HepG2 (cell line): ENCODE measurements around the gene HOXD1. TPM values are rescaled to one million over a fixed set of nuclear protein-coding genes. Genes with fewer than 3 reads are reported as not detected.

ENCODE experiments used
- ATAC-seq: fragments of 200-7000 bp; cut with Tn5 transposase; 3 replicates; pipeline ENCODE4 v1.9.1; 2020; ENCODE audit warnings: mild to moderate bottlenecking, moderate library complexity
- BruUV-seq: library from RNA; stranded (reverse); fragments of 400-500 nt; replicated peaks from 2 replicates; lab custom pipeline; 2021; lab: Mats Ljungman, UMichigan
- CTCF ChIA-PET: fragments of 300-600 bp; formaldehyde crosslinking; extraction: SDS; loops from one replicate; lab custom pipeline; 2021; ENCODE audit warnings: low total read pairs, inconsistent platforms, low intra/inter-chr PET ratio; lab: Yijun Ruan, JAX
- POLR2A ChIA-PET: fragments of 350-600 bp; sonication (Branson Sonifier 250); formaldehyde crosslinking; loops from one replicate; lab custom pipeline; 2020; ENCODE audit warnings: antibody characterized with exemption, inconsistent platforms; lab: Yijun Ruan, JAX
- DNase-seq: peaks from one replicate; pipeline ENCODE4 v3.0.0-alpha.2; 2015; ENCODE audit warnings: low spot score
- FAIRE-seq: peaks from 3 replicates; lab custom pipeline; 2011; peaks lifted over from hg19 to GRCh38; lab: Jason Lieb, UNC
- H2AFZ ChIP-seq: one replicate; pipeline ENCODE4 v1.6.1; 2011; ENCODE audit warnings: low read length, inconsistent platforms
- H3K27ac ChIP-seq: fragments of 300-600 bp; 3 replicates; pipeline ENCODE4 v1.8.0; 2011; ENCODE audit warnings: mixed run types, mild to moderate bottlenecking, mixed read lengths, low read length, inconsistent platforms; ENCODE audit not compliant: insufficient read depth; ENCODE audit errors: extremely low read length
- H3K27me3 ChIP-seq, 2 experiments: fragments of 200-600 bp in 1 of 2; 2 replicates in 1 of 2; 3 replicates in 1 of 2; pipeline versions ENCODE4 v1.6.0 to v1.8.0; 2011; ENCODE audit warnings: low read length in 2 of 2, mild to moderate bottlenecking in 2 of 2, moderate library complexity in 2 of 2, inconsistent platforms in 1 of 2; ENCODE audit not compliant: insufficient read depth in 2 of 2, control insufficient read depth in 1 of 2
- H3K36me3 ChIP-seq, 2 experiments: fragments of 200-600 bp in 1 of 2; replicated peaks in 1 of 2; 2 replicates in 1 of 2; 3 replicates in 1 of 2; pipeline versions ENCODE4 v1.5.1 to v1.8.0; 2011; ENCODE audit warnings: low read length in 2 of 2, inconsistent platforms in 1 of 2; ENCODE audit not compliant: insufficient read depth in 2 of 2, control insufficient read depth in 1 of 2
- H3K4me1 ChIP-seq: 2 replicates; pipeline ENCODE4 v1.5.1; 2012; ENCODE audit warnings: low read length, inconsistent platforms; ENCODE audit not compliant: insufficient read depth
- H3K4me2 ChIP-seq: 2 replicates; pipeline ENCODE4 v1.6.0; 2011; ENCODE audit warnings: low read depth, low read length, inconsistent platforms
- H3K4me3 ChIP-seq, 3 experiments: fragments of 200-600 bp in 1 of 3; sonication (generic), shearing (Covaris generic) in 1 of 3; replicated peaks in 1 of 3; 2 replicates each; pipeline ENCODE4 v1.5.1; 2011 to 2016; ENCODE audit warnings: low read length in 3 of 3, inconsistent platforms in 2 of 3, low read depth in 2 of 3, mild to moderate bottlenecking in 2 of 3, control low read depth in 1 of 3, mixed read lengths in 1 of 3; ENCODE audit not compliant: insufficient read depth in 1 of 3
- H3K79me2 ChIP-seq: one replicate; pipeline ENCODE4 v1.6.1; 2011; ENCODE audit warnings: low read length, inconsistent platforms; ENCODE audit not compliant: insufficient read depth
- H3K9ac ChIP-seq: 2 replicates; pipeline ENCODE4 v1.6.0; 2011; ENCODE audit warnings: mild to moderate bottlenecking, low read depth, low read length, inconsistent platforms; ENCODE audit not compliant: insufficient read depth
- H3K9me3 ChIP-seq: 2 replicates; pipeline ENCODE4 v1.5.1; 2012; ENCODE audit warnings: mild to moderate bottlenecking, low read length
- H4K20me1 ChIP-seq: 2 replicates; pipeline ENCODE4 v1.6.0; 2011; ENCODE audit warnings: inconsistent platforms, mild to moderate bottlenecking, low read length, moderate library complexity; ENCODE audit not compliant: insufficient read depth
- BRCA1 ChIP-seq: sonication (generic); formaldehyde crosslinking; IDR thresholded peaks from 2 replicates; pipeline ENCODE4 v1.4.0; 2020; ENCODE audit warnings: missing genetic modification reagents
- CAMTA2 ChIP-seq: sonication (generic); formaldehyde crosslinking; IDR thresholded peaks from 2 replicates; pipeline ENCODE4 v1.4.0; 2020; ENCODE audit warnings: mild to moderate bottlenecking, missing genetic modification reagents, borderline replicate concordance
- EEA1 ChIP-seq: sonication (generic); formaldehyde crosslinking; IDR thresholded peaks from 2 replicates; pipeline ENCODE4 v1.5.1; 2020; ENCODE audit warnings: mild to moderate bottlenecking, missing genetic modification reagents, borderline replicate concordance
- KLF15 ChIP-seq: sonication (generic); formaldehyde crosslinking; IDR thresholded peaks from 2 replicates; pipeline ENCODE4 v1.8.1; 2023; ENCODE audit warnings: borderline replicate concordance, mild to moderate bottlenecking, inconsistent platforms, missing genetic modification reagents, mixed read lengths
- NRL ChIP-seq: sonication (generic); formaldehyde crosslinking; IDR thresholded peaks from 2 replicates; pipeline ENCODE4 v1.5.0; 2020; ENCODE audit warnings: missing genetic modification reagents, mild to moderate bottlenecking, moderate library complexity, borderline replicate concordance
- RARA ChIP-seq: IDR thresholded peaks from 2 replicates; pipeline ENCODE4 v1.6.1; 2016; ENCODE audit warnings: missing genetic modification reagents, missing compliant biosample characterization
- SAFB2 ChIP-seq: sonication (generic); formaldehyde crosslinking; IDR thresholded peaks from 2 replicates; pipeline ENCODE4 v1.5.1; 2020; ENCODE audit warnings: missing genetic modification reagents, low read depth, mild to moderate bottlenecking, borderline replicate concordance
- SALL1 ChIP-seq: sonication (generic); formaldehyde crosslinking; IDR thresholded peaks from 2 replicates; pipeline ENCODE4 v1.8.0; 2022; ENCODE audit warnings: mild to moderate bottlenecking, missing genetic modification reagents
- SPEN ChIP-seq: sonication (generic); formaldehyde crosslinking; IDR thresholded peaks from 2 replicates; pipeline ENCODE4 v1.5.1; 2020; ENCODE audit warnings: low read depth, mild to moderate bottlenecking, missing genetic modification reagents
- TP53 ChIP-seq: sonication (generic); formaldehyde crosslinking; conservative IDR thresholded peaks from 2 replicates; pipeline ENCODE4 v1.4.0; 2020; ENCODE audit warnings: missing genetic modification reagents
- ZNF367 ChIP-seq: sonication (generic); formaldehyde crosslinking; IDR thresholded peaks from 2 replicates; pipeline ENCODE4 v1.4.0; 2020; ENCODE audit warnings: missing genetic modification reagents, borderline replicate concordance
- ZNF558 ChIP-seq: sonication (generic); formaldehyde crosslinking; IDR thresholded peaks from 2 replicates; pipeline ENCODE4 v1.9.0; 2022; ENCODE audit warnings: mild to moderate bottlenecking, missing genetic modification reagents, borderline replicate concordance
- ZNF567 ChIP-seq: sonication (generic); formaldehyde crosslinking; IDR thresholded peaks from 2 replicates; pipeline ENCODE4 v1.8.1; 2023; ENCODE audit warnings: mild to moderate bottlenecking, missing genetic modification reagents, borderline replicate concordance
- ZNF572 ChIP-seq: sonication (generic); formaldehyde crosslinking; IDR thresholded peaks from 2 replicates; pipeline ENCODE4 v1.5.1; 2020; ENCODE audit warnings: mild to moderate bottlenecking, missing genetic modification reagents
- WGBS: methylation state at CpG from one replicate; pipeline ENCODE4 v1.1.6; 2017; ENCODE audit warnings: low lambda C conversion rate; 5-methylcytosine and 5-hydroxymethylcytosine counted together
- in situ Hi-C: cut with HindIII; loops from 2 replicates; pipeline ENCODE4 v1.10.0; 2017; ENCODE audit warnings: low pct_unique_long_range_greater_than_20kb; ENCODE audit not compliant: extremely low pct_ligation_motif_present
- intact Hi-C: fragments of 100-400 bp; cut with micrococcal nuclease; formaldehyde crosslinking; loops from one replicate; pipeline ENCODE4 v1.10.0; 2022; ENCODE audit not compliant: unreplicated experiment
- polyA plus RNA-seq, 8 experiments: library from polyadenylated mRNA; depleted of rRNA in 3 of 8; stranded (reverse) in 7 of 8; unstranded in 1 of 8; fragments of >200 nt; fragmentation: Illumina TruSeq in 4 of 8; extraction: Trizol in 4 of 8; gene quantifications; 2 replicates each; pipeline versions ENCODE4 v1.2.1 to v1.2.3, GENCODE V29; 2011 to 2016; ENCODE audit warnings: low read depth in 4 of 8, missing spikeins in 1 of 8, mixed read lengths in 1 of 8; ENCODE audit not compliant: insufficient read depth in 1 of 8
- total RNA-seq, 5 experiments: library from RNA; depleted of rRNA; stranded (reverse); fragments of >200 nt; fragmentation: Illumina TruSeq; extraction: Trizol; gene quantifications; 2 replicates each; pipeline ENCODE4 v1.2.3, GENCODE V29; 2016; ENCODE audit warnings: low read depth in 1 of 5
- TF ChIP-seq, protein P1 (sequence below): IDR thresholded peaks from 2 replicates; pipeline ENCODE4 v1.6.1; 2016; ENCODE audit warnings: low read depth, control low read depth
- TF ChIP-seq, protein P2 (sequence below): sonication (generic); formaldehyde crosslinking; IDR thresholded peaks from 2 replicates; pipeline ENCODE4 v1.5.1; 2020; ENCODE audit warnings: mild to moderate bottlenecking, missing genetic modification reagents, moderate library complexity

The HOXD1 gene
- total and polyA plus RNA-seq, 2 of the 13 experiments (the other 11 are each of a cell fraction or from before 2014, with no cell fraction given) = 10.0 to 22.3 TPM

DNA sequence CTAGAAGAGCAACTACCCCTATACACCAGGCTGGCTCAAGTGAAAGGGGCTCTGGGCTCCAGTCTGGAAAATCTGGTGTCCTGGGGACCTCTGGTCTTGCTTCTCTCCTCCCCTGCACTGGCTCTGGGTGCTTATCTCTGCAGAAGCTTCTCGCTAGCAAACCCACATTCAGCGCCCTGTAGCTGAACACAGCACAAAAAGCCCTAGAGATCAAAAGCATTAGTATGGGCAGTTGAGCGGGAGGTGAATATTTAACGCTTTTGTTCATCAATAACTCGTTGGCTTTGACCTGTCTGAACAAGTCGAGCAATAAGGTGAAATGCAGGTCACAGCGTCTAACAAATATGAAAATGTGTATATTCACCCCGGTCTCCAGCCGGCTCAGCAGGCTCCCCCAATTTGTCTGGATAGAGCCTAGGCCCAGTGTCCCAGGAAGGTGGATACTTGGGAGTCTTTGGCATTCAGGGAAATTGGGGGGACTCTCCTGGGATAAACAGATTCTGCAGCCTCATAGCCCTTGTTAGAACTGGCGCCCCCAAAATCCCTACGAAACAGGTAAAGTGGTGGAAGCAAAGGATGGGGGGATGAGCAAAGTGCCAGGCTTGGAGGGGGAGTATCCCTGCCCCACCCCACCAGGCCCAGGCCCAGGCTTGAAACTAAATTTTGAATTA, 39.6 kb upstream of the HOXD1 start (continued):
- TF ChIP-seq, protein P1, sequence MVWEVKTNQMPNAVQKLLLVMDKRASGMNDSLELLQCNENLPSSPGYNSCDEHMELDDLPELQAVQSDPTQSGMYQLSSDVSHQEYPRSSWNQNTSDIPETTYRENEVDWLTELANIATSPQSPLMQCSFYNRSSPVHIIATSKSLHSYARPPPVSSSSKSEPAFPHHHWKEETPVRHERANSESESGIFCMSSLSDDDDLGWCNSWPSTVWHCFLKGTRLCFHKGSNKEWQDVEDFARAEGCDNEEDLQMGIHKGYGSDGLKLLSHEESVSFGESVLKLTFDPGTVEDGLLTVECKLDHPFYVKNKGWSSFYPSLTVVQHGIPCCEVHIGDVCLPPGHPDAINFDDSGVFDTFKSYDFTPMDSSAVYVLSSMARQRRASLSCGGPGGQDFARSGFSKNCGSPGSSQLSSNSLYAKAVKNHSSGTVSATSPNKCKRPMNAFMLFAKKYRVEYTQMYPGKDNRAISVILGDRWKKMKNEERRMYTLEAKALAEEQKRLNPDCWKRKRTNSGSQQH (CRISPR knock-in tag) = no peak
- TF ChIP-seq TP53 (CRISPR knock-in tag) (no peak), KLF15 (CRISPR knock-in tag) (no peak), EEA1 (CRISPR knock-in tag) (no peak), BRCA1 (no peak), RARA (CRISPR knock-in tag) (peak; percentile 65), ZNF567 (CRISPR knock-in tag) (no peak), CAMTA2 (no peak), SPEN (CRISPR knock-in tag) (no peak), SAFB2 (CRISPR knock-in tag) (no peak)

DNA sequence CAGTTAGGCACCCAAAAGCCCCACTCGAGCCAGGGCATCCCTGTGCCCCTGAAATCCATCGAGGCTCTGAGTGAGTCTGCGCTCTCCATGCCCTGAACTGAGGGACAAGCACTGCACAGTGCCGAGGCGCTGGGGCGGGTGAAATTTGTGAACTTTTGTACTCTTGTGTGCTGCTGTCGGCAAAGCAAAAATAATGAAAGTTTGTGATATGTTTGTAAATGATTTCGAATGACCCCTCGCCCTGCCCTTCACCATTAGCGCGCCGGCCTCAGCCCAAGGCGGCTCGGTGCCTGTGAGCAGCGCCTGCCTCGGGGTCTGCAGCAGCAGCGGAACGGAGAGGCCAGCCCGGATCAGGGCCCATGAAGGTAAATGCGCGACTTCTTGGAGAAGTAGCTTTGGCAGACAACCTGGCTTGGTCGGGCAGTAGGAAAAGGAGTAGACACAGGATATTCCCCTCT, 39.0 kb upstream of the HOXD1 start:
- no peaks in the 10 kb centered on the region for H3K36me3 ChIP-seq
- CTCF ChIA-PET = no interaction called here
- POLR2A ChIA-PET = no interaction called here
- TF ChIP-seq SALL1 (CRISPR knock-in tag) = peak; percentile 10; the same call in 1 of the 2 replicates
- no peak for TF ChIP-seq ZNF367 (CRISPR knock-in tag)
- TF ChIP-seq ZNF558 (CRISPR knock-in tag) = no peak
- TF ChIP-seq ZNF572 (CRISPR knock-in tag) = 0 out of 2 replicates have a peak, but pooled peaks have one; percentile 23
- 0 out of 2 replicates have a peak, but pooled peaks have one; percentile 20 for TF ChIP-seq NRL
- TF ChIP-seq, protein P2, sequence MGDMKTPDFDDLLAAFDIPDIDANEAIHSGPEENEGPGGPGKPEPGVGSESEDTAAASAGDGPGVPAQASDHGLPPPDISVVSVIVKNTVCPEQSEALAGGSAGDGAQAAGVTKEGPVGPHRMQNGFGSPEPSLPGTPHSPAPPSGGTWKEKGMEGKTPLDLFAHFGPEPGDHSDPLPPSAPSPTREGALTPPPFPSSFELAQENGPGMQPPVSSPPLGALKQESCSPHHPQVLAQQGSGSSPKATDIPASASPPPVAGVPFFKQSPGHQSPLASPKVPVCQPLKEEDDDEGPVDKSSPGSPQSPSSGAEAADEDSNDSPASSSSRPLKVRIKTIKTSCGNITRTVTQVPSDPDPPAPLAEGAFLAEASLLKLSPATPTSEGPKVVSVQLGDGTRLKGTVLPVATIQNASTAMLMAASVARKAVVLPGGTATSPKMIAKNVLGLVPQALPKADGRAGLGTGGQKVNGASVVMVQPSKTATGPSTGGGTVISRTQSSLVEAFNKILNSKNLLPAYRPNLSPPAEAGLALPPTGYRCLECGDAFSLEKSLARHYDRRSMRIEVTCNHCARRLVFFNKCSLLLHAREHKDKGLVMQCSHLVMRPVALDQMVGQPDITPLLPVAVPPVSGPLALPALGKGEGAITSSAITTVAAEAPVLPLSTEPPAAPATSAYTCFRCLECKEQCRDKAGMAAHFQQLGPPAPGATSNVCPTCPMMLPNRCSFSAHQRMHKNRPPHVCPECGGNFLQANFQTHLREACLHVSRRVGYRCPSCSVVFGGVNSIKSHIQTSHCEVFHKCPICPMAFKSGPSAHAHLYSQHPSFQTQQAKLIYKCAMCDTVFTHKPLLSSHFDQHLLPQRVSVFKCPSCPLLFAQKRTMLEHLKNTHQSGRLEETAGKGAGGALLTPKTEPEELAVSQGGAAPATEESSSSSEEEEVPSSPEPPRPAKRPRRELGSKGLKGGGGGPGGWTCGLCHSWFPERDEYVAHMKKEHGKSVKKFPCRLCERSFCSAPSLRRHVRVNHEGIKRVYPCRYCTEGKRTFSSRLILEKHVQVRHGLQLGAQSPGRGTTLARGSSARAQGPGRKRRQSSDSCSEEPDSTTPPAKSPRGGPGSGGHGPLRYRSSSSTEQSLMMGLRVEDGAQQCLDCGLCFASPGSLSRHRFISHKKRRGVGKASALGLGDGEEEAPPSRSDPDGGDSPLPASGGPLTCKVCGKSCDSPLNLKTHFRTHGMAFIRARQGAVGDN = peak; percentile 56
- H3K4me1 ChIP-seq = peaks cover 21% of the 10 kb centered on the region
- peak overlapping the region in 1 of 3 experiments; percentile 37; a peak in 1 of 6 replicates for H3K4me3 ChIP-seq
- ATAC-seq (peak; percentile 62), DNase-seq (no peak), FAIRE-seq (no peak)
- H3K9me3 ChIP-seq = no peaks in the 10 kb centered on the region
- no peak overlapping the region for H3K27ac ChIP-seq
- H2AFZ ChIP-seq = no peak overlapping the region
- intact Hi-C loops (no loop called here), in situ Hi-C loops (no loop called here)
- H3K4me2 ChIP-seq = peak overlapping the region; percentile 37
- H3K27me3 ChIP-seq = peaks cover 19 to 91% of the 10 kb centered on the region in 2 experiments
- H3K79me2 ChIP-seq = no peaks in the 10 kb centered on the region
- H3K9ac ChIP-seq = no peak overlapping the region
- 15% methylated on average over 22 of the region's 22 CpGs for WGBS
- BruUV-seq = no TSS peak
- no peaks in the 10 kb centered on the region for H4K20me1 ChIP-seq
